Endothelial cell of umbilical vein (primary cell): ENCODE data around the gene DUSP16.

Source experiments
- EZH2 ChIP-seq: IDR thresholded peaks from 2 replicates; pipeline ENCODE4 v1.6.1; 2012; ENCODE audit warnings: borderline replicate concordance, low read depth, mild to moderate bottlenecking, moderate library complexity, low read length, inconsistent platforms; ENCODE audit not compliant: severe bottlenecking
- JUN ChIP-seq: IDR thresholded peaks from 2 replicates; pipeline ENCODE4 v1.6.1; 2011; ENCODE audit warnings: borderline replicate concordance, low read depth; ENCODE audit not compliant: insufficient read length, insufficient read depth
- POLR2A ChIP-seq: IDR thresholded peaks from 2 replicates; pipeline ENCODE4 v1.6.1; 2012; ENCODE audit warnings: low read depth, mild to moderate bottlenecking, control low read depth, low read length
- TF ChIP-seq, protein P1 (sequence below), 2 donors: IDR thresholded peaks; 1 replicate in 1 of 2; 2 replicates in 1 of 2; pipeline ENCODE4 v1.5.1; 2011; ENCODE audit warnings: low read length in 2 of 2, mild to moderate bottlenecking in 2 of 2, moderate library complexity in 2 of 2, control low read depth in 1 of 2, inconsistent platforms in 1 of 2, low read depth in 1 of 2; ENCODE audit not compliant: insufficient read depth in 1 of 2; ENCODE audit errors: extremely low read depth in 1 of 2

DNA sequence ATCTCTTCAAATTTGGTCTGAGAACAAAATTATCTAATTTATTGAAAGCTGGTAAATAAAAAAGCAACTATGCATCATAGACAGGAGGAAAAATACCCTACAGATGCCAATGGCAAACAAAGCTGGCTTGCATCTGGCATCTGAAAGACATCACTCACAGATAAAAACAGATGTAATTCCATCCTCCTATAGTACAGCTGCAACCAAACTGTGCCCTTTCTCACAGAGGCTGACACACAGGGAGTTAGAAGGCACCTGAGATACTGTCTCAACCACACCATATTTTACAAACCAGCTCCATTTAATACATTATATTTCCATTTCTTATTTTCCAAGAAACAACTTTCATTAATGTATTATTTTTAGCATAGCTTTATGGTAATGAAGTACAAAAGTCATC, 39.4 kb downstream of the DUSP16 start:
- TF ChIP-seq, protein P1, sequence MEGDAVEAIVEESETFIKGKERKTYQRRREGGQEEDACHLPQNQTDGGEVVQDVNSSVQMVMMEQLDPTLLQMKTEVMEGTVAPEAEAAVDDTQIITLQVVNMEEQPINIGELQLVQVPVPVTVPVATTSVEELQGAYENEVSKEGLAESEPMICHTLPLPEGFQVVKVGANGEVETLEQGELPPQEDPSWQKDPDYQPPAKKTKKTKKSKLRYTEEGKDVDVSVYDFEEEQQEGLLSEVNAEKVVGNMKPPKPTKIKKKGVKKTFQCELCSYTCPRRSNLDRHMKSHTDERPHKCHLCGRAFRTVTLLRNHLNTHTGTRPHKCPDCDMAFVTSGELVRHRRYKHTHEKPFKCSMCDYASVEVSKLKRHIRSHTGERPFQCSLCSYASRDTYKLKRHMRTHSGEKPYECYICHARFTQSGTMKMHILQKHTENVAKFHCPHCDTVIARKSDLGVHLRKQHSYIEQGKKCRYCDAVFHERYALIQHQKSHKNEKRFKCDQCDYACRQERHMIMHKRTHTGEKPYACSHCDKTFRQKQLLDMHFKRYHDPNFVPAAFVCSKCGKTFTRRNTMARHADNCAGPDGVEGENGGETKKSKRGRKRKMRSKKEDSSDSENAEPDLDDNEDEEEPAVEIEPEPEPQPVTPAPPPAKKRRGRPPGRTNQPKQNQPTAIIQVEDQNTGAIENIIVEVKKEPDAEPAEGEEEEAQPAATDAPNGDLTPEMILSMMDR (IDR thresholded peaks at IDR 0.05; ENCODE audit: extremely low read depth in 1 of 2, insufficient read depth in 1 of 2, low read depth in 1 of 2, low read length in 2 of 2): no peak
- no peak for TF ChIP-seq JUN
- no peak for TF ChIP-seq POLR2A
- TF ChIP-seq EZH2: no peak
